DMS 273 treated with DMSO at 0.1 percent for 48 hours (cell line): ENCODE measurements around the gene DPF3.

ENCODE experiments used
- DNase-seq: peaks from one replicate; lab custom pipeline; 2025; lab: John Stamatoyannopoulos, UW

Gene DPF3

DNA sequence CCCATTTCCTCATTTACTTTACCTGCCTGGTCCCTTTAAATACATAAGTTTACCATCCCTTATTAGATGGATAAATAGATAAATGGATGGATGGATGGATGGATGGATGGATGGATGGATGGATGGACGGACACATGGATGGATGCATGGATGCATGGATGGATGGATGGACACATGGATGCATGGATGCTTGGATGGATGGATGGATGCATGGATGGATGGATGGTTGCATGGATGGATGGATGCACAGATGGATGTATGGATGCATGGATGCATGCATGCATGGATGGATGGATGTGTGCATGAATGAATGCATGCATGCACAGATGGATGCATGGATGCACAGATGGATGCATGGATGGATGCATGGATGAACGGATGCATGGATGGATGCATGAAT lies 93.6 kb downstream of the DPF3 start:
- no peak for DNase-seq

DNA sequence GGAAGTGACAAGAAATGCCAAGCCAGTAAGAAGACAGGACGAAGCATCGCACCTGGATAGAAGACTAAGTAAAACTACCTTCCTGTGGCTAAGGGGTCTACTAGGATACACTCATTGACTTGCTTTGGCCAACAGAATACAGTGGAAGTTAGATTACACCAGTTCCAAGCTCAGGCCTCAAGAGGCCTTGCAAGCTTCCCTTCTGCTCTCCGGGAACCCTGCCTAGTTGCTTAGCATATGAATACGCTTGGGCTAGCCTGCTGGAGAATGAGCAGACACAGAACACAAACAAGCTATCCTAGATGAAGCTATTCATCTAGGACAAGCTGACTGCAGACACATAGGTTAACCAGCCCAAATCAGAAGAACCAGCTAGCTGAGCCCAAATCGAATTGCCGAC lies 97.0 kb downstream of the DPF3 start:
- DNase-seq: peak; percentile 3

DNA sequence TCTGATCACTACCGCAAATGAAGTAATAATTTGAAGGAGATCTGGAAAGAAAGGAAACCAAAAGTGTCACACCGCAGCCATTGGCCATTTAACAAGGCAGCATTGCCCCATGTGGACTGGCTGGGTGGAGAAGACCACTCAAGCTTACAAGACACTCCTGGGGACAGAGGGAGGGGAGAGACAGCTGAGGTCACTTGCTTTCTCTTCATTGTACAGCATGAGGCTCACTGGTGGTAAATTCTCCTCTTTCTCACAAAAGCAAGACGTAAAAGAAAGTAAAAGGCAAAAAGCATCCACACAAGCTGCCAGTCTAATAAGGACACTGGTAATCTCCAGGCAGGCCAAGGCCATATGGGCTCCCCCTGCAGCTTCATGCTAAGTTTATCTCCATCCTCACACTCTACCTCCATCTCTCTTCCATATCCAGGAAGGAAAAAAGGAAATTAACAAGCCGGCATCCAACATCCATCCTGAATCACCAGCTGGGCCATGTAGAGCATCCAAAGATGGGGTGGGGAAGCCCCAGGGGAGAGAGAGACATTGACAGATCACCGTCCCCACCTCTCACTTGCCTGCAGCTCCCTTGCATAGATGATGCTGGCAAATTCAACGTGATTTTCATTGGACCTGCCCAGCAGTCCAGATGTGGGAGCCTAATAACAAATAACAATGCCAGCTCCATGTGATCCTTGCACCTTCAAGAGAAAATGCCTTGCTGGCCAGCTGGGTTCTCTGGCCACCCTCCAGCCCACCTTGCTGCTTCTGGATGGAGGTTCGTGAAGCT lies 100.6 kb downstream of the DPF3 start:
- DNase-seq: no peak

DNA sequence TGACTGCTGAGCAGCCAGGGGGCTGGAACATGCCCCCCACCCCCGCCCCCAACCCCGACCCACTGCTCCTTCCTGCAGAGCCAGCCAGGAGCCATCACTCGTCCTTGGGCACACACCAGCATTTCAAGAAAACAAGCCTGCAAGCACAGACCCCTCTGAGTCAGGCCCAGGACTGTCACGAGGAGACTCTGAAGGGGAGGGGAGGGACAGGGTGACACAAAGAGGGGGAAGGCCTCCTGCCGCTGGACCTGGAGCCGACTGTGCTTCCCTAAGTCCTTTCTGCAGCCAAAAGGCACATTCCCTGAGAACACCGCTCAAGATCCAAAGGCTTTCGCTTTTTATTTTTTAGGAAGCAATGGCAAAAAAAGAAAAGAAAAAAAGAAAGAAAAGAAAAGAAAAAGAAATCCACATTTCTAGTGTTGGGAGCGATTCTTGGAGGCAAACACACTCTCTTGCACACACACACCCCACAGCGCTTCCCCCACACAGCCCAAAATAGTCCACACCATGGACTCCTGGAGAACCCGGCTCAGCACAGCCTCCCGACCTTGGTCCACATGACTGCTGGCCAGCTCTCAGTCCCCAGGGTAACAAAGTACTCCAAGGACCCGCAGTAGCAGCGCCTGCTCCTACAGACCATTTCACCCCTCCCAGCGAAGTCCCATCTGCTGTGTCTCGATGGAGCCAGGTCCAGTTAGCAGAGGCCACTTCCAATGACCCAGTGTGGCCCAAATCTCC lies 101.7 kb downstream of the DPF3 start:
- no peak for DNase-seq

DNA sequence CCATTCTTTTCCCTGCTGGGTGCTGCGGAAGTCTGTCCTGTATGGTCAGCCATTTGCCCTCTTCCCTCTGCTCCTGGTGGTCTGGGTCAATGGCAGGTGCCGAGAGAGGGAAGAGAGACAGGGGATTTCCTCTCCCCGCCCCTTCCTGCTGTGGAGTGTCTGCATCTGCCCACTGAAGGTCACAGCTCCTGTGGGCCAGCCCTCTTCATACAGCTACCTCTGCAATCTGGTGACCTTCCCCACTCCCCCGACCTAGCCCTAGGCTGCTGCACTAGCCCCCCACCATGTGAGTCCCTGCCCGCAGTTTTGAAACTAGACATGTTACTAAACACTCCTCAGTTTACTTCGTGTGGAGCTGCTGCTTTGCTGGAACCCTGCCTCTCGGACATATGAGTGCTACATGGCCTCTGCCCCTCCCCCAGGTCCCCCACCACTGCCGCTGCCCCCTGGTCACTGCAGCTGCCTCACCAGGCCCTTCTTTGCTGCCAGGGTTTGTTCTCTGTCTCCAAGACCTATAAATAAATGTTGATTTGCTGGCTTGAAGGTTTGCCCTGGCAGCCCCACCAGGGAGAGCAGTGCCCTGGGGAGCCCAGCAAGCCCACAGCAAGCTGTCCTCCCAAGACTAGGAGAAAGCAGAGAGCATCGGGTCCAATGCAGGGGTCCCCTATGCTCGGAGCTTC lies 102.9 kb downstream of the DPF3 start:
- DNase-seq: no peak

DNA sequence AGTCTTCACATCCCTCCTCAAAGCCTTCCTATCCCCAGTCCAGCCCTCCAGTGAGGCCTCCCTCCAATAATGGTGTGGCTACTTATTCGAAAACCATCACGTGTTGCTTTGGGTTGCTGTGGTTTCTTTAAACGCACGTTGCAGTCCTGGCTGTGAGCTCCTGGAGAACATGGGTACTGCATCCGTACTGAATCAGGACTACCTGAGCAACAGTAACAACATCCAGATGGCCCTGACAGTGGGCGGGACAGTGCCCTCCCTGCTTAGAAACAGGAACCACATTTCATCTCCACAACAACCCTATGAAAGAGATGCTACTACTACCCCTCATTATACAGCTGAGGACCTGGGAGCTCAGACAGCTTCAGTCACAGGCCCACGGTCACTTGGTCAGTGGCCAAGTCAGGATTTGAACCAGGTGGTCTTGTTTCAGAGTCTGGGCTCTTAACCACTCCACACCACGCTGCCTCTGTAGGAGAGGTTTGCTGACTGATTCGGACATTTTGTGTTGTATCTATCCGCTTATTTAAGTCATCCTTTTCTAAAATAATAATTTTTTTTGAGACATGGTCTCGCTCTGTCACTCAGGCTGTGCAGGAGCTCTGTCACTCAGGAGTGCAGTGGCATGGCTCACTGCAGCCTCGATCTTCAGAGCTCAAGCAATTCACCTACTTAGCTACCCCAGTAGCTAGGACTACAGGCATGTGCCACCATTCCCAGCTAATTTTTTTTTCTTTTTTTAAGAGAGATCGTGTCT lies 104.8 kb downstream of the DPF3 start:
- no peak for DNase-seq

DNA sequence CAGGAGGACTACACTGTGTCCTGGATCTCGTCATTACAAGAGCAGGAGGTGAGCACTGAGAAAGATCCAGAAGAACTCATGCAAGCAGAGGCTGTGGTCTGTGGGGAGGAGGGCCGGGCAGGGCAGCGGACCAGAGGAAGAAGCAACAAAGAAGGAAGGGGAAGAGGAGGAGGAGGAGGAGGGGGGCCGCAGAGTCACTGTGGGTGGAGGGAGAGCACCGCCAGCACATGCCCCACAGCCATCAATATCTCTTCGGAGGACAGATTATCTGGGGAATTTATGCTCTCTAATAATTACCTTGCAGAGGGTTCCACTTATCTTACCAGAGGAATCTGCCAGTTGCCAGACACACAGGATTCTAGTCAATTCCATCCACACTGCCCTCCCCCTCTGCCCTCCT lies 105.6 kb downstream of the DPF3 start:
- no peak for DNase-seq

DNA sequence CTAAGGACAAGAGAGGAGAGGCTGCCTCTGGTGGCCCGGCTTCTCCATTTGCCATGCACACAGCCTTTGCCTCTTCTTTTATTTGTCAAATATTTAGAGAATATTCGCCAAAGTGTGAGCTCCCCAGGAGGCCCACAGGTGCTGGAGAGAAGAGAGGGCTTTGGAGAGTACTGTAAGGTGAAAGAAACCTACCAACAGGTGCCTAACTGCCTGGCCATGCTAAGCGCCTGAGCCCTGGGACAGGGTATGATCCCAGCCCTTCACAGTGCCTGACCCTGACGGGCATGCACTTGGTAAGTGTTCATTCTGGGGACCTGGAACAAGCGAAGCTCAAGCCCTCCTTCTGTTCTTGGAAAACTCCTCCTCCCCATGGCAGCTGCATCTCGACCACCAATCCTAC lies 106.1 kb downstream of the DPF3 start:
- DNase-seq: no peak

DNA sequence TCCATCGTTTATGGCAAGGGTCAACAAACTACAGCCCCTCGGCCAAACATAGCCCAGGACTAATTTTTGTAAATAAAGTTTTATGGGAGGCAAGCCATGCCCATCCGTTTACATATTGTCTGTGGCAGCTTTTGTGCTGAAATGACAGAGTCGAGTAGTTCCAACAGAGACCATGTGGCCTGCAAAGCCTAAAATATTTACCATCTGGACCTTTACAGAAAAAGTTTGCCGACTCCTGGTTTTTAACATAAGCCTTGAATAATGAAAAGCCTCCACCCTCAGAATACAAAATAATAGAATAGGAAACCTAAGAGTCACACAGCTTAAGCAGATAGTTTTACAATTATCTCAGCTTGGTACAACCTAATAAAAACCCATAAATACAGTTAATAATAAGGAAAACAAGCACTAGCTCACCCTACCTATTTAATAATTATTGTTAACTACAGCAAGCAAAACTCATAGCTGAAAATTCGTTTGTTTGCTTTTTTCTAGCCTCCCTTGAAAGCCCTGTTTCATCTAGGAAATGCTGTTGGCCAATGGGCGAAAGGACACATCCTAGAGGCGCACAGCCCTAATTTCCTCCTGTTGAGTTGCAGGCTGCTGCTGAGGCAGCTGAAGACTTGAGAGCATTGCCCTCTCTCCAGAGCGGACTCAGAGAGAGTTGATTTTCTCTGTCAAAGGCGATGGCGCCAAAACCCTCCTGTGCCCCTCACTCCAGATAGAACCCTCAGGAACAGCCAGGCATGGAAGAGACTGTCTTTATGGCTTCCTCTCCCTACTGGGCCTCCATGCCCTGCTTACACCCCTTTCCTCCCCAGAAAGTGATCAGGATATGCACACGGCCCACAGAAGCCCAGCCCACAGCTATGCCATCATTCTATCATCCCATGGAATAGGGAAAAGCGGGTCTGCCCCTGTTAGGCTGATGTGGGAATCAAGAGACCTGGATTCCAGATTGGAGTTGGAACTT lies 107.2 kb downstream of the DPF3 start:
- DNase-seq: peak; percentile 4

DNA sequence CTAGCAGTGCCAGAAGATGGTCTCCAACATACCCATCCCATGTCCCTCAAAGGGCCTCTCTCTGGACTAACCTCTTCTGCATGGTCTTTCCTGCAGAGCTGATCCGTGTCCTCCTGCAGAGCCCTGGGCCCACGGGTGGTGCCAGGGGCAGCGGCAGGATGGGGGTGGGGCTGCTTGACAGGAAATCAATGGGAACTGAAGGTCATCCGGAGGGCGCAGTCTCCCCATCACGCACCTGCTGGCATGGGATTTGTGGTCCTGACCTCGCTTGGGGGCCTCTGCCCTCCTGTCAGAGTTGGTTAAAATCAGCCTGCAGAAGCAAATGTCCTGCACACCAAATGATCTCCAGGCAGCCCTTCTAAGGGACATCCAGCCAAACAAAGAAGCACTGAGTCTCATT lies 110.2 kb downstream of the DPF3 start:
- DNase-seq: no peak

DNA sequence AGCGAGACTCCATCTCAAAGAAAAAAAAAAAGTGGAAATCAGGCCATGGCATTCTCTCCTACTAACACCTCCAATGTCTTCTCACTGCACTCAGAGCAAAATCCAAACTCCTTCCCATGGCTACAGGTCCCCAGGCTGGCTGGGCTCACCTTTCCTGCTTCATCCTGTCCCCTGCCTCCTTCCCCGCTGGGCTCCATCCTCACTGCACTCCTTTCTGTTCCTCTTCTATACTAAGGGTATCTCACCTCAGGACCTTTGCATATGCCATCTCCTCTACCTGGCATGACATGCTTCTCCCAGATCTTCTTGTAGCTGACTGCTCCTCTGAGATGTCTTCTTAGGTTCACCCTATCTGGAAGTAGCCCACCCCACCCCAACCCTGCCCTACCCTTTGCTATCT lies 111.1 kb downstream of the DPF3 start:
- DNase-seq: no peak

DNA sequence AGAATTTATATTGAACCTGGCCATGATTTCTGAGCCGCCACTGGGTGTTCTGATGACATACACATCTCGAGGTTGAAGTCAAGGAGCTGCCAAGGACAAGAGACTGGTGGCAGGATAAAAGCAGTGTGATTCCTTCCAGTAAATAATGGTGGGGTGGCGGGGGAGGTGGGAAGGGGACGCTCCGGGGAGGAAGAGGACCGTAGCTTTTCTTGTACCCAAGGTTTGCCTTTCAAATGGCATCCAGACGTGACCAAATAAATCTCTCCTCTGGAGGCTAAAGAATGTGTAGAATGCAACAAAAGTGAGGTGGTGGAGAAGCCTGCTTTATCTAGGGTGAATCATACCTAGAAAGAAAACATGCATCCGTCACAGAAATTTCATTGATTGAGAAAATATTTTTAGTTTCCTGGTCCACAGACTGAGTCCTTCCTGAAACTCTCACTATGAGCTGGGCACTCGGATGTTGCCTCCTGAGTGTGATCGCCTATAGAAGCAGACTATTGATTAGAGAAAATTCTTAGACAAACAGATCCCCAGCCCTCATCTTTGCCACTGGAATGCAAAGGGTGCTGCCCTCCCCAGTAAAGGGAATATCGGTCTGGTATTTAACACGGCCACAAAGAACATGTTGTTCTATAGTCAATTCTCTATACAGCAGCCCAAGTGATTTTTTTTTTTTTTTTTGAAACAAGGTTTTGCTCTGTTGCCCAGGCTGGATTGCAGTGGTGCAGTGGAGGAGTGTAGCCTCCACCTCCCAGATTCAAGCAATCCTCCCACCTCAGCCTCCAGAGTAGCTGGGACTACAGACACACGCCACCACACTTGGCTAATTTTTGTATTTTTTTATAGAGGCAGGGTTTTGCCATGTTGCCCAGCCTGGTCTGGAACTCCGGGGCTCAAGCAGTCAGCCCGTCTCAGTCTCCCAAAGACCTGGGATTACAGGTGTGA lies 112.1 kb downstream of the DPF3 start:
- no peak for DNase-seq

DNA sequence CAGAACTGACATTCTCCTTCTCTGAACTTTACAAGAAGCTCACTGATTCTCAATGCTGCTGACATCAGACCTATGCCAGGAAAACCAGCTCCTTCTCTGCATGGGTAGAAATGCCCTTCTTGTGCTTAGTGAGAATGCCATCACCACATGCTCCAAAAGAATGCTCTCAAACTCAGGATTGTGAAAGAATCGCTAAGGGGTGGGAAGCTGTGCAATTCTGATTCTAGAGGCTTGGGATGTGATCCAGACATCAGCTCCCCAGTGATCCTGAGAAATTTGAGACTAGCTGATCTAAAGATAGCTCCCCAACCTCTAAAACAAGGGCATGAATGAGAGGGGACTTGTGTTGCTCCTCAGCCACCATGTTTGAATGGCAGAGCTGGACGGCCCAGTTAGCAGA lies 113.2 kb downstream of the DPF3 start:
- no peak for DNase-seq

DNA sequence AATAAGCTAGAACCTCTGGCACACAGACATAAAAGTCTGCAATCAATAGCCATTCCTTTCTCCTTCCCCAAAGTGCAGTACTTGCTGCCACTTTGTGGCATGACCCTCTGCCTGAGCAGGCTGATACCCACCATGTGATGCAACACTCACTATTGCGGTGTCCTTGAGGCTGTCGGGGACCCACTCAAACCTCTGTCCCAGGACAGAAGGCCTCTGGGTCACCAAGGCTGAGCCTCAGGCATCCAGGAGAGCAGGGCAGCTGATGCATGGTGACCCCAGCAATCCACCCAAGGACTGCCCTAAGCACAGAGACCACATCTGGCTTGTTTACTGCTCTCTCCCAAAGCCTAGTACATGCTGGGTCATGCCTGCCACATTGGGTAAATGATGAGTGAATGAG lies 114.2 kb downstream of the DPF3 start:
- no peak for DNase-seq

DNA sequence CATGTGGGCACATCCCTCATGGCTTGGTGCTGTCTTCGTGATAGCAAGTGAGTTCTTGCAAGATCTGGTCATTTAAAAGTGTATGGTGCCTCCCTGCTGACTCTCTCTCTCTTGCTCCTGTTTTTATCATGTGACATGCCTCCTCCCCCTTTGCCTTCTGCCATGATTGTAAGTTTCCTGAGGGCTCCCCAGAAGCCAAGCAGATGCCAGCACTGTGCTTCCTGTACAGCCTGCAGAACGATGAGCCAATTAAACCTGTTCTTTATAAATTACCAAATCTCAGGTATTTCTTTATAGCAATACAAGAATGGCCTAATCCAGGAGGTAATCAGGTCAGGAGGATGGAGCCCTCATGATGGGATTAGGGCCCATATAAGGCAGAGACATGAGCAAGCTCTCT lies 116.3 kb downstream of the DPF3 start:
- no peak for DNase-seq

DNA sequence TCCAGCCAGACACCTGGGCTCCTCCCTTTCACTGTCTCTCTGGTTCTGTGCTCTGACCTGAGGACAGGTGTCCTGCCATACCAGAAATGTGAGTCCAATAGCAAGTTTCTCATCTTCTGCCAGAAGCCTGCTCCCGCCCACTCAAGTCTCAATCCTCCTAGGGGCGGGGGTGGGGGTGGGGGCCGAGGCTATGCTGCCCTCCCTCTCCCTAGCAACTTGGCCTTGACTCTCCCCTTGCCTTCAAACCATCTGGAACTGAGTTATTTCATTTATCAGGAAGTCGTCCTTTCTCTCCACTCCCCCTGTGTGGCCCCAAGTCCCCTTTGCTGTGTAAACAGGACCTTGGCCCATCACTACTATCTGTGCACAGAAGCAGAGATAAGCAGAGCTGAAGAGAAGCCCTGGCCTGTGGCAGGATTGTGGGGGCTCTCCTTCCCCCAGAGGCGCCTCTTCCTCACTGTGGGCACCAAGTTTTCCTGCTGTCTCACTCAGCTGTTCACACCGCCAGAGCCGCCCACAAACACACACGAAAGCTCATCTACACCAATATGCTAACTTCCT lies 117.1 kb downstream of the DPF3 start:
- no peak for DNase-seq

DNA sequence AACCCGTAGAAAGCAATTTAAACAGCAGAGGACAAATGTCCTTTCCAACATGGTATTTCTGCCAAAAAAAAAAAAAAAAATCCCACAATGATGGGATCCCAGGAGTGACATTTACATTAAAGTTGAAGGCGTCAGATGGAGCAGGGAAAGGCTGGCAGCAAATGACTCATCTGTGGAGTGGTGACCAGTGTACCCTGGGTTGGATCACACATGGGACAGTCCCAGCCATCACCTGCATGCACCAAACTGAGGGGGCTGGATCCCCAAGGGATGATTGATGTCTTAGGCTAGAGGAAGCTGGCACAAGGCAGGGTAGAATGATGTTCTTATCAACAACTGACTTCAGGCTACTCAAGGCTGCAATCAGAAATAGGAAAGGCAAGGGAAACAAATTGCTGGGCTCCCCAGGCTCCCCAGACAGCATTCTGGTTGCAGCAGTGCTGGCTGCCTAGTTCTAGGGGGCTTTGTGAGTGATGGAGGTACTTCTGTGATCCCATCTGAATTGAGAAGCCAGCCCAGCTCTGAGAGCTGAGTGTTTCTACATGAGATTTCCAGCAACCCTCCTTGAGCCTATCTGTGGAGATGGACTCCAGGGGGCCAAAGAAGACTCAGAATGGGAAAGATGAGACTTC lies 117.9 kb downstream of the DPF3 start:
- DNase-seq: no peak

DNA sequence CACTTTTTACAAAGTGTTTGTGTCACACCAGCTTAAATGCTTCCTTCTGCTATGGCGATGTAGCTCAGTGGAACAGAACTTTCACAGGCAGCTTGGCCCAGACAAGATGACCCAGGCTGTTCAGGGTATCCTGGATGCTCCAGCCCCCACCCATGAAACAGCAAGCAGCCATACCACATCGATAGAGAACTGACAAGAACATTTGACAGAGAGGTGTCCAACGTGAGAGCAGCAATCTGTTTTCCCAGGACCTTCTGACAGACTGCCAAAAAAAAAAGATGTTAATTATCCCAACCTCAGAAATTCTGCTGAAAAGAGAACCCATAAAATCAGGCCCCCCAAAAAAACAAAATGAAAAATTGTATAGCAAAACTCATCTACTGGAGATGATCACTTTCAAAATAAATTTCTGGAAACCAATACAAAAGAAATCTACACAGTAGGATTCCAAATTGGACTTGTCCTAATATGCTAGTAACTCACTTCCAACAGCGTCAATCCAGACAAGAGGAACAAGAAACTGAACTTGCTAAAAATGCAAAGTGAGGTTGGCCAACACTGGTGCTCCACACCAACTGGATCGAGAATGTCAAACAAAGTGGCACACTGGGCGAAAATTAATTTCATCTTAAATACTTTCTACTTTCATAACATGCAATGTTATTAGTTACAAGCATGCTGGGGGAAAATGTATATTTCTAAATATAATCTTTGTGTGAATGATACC lies 118.8 kb downstream of the DPF3 start:
- DNase-seq: no peak

DNA sequence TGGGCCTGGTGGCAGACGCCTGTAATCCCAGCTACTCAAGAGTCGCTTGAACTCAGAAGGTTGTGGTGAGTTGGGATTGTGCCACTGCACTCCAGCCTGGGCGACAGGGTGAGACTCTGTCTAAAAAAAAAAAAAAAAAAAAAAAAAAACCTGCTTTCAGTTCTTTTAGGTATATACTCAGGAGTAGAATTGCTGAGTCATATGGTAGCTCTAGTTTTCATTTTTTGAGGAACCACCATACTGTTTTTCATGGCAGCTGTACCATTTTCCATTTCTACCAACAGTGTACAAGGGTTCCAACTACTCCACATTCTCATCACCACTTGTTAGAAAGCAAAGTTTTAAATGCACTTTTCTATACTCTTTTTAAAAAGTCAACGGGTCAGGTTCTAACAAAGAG lies 119.8 kb downstream of the DPF3 start:
- DNase-seq: no peak
